ENCODE measurements around the gene GPR78. TPM values are rescaled to one million over a fixed set of nuclear protein-coding genes. Genes with fewer than 3 reads are reported as not detected.

The GPR78 gene
- total RNA-seq, 1 donor from 2014 or later: 0.21 TPM

GRCh38 chr4:8586246-8586645 is 6.1 kb downstream of the GPR78 start:
- H3K36me3 ChIP-seq: no peaks in the 10 kb centered on the region
- ATAC-seq (no peak), DNase-seq (no peak)
- H3K4me3 ChIP-seq: no peak overlapping the region
- H3K9me3 ChIP-seq: no peaks in the 10 kb centered on the region
- no peaks in the 10 kb centered on the region for H3K4me1 ChIP-seq
- intact Hi-C loops (cut with DNase I): no loop called here
- H3K27ac ChIP-seq: no peak overlapping the region
- peaks cover 62% of the 10 kb centered on the region for H3K27me3 ChIP-seq (ENCODE audit: low read depth)
- TF ChIP-seq CTCF (IDR thresholded peaks at IDR 0.05): no peak

GRCh38 chr4:8586671-8587468 is 6.7 kb downstream of the GPR78 start:
- no peaks in the 10 kb centered on the region for H3K4me1 ChIP-seq
- peak; percentile 37 for DNase-seq
- no peak overlapping the region for H3K27ac ChIP-seq
- no peak overlapping the region for H3K4me3 ChIP-seq
- intact Hi-C loops (cut with DNase I): no loop called here
- TF ChIP-seq CTCF (IDR thresholded peaks at IDR 0.05): no peak
- peaks cover 63% of the 10 kb centered on the region for H3K27me3 ChIP-seq (ENCODE audit: low read depth)
- ATAC-seq: no peak
- H3K36me3 ChIP-seq: no peaks in the 10 kb centered on the region
- no peaks in the 10 kb centered on the region for H3K9me3 ChIP-seq

GRCh38 chr4:8587469-8588195 is 7.4 kb downstream of the GPR78 start:
- H3K36me3 ChIP-seq: no peaks in the 10 kb centered on the region
- TF ChIP-seq CTCF (IDR thresholded peaks at IDR 0.05): no peak
- H3K9me3 ChIP-seq: no peaks in the 10 kb centered on the region
- no peak overlapping the region for H3K27ac ChIP-seq
- peaks cover 63% of the 10 kb centered on the region for H3K27me3 ChIP-seq (ENCODE audit: low read depth)
- ATAC-seq (no peak), DNase-seq (no peak)
- intact Hi-C loops (cut with DNase I): no loop called here
- H3K4me3 ChIP-seq: no peak overlapping the region
- H3K4me1 ChIP-seq: no peaks in the 10 kb centered on the region

- no peaks in the 10 kb centered on the region for H3K4me1 ChIP-seq
- ATAC-seq: no peak
- intact Hi-C loops (cut with DNase I): no loop called here
- no peaks in the 10 kb centered on the region for H3K9me3 ChIP-seq
- peak; percentile 19 for DNase-seq
- no peaks in the 10 kb centered on the region for H3K36me3 ChIP-seq
- no peak overlapping the region for H3K27ac ChIP-seq
- no peak for TF ChIP-seq CTCF (IDR thresholded peaks at IDR 0.05)
- H3K27me3 ChIP-seq (ENCODE audit: low read depth): peaks cover 68% of the 10 kb centered on the region
- H3K4me3 ChIP-seq: no peak overlapping the region
Measured at GRCh38 chr4:8588196-8588470, 7.9 kb downstream of the GPR78 start.

GRCh38 chr4:8589336-8589735 is 9.1 kb downstream of the GPR78 start:
- Histone ChIP-seq H3K27me3 (ENCODE audit: low read depth) (peaks cover 79% of the 10 kb centered on the region), H3K4me1 (no peaks in the 10 kb centered on the region), H3K9me3 (no peaks in the 10 kb centered on the region), H3K4me3 (no peak overlapping the region), H3K36me3 (no peaks in the 10 kb centered on the region), H3K27ac (no peak overlapping the region)
- ATAC-seq: no peak
- DNase-seq: peak; percentile 28
- intact Hi-C loops (cut with DNase I): no loop called here
- no peak for TF ChIP-seq CTCF (IDR thresholded peaks at IDR 0.05)
